H9 (cell line): ENCODE data around the gene DGKB. TPM values are rescaled to one million over a fixed set of nuclear protein-coding genes. Genes with fewer than 3 reads are reported as not detected.

ENCODE experiments used
- DNase-seq: peaks from one replicate; pipeline ENCODE4 v3.0.0-alpha.2; 2017
- H2AFZ ChIP-seq: one replicate; pipeline ENCODE4 v1.6.1; 2013; ENCODE audit warnings: mild to moderate bottlenecking, low read length, control low read depth, moderate library complexity
- H2AK5ac ChIP-seq: 2 replicates; pipeline ENCODE4 v1.6.1; 2013; ENCODE audit warnings: low read length, control low read depth, mixed read lengths; ENCODE audit not compliant: insufficient read length
- H2BK120ac ChIP-seq: one replicate; pipeline ENCODE4 v1.6.1; 2013; ENCODE audit warnings: low read depth, mild to moderate bottlenecking, low read length, control low read depth, inconsistent platforms; ENCODE audit not compliant: poor library complexity, severe bottlenecking
- H2BK12ac ChIP-seq: 2 replicates; pipeline ENCODE4 v1.6.1; 2013; ENCODE audit warnings: low read length, control low read depth, mixed read lengths, low read depth; ENCODE audit not compliant: insufficient read length
- H2BK15ac ChIP-seq: 2 replicates; pipeline ENCODE4 v1.6.1; 2013; ENCODE audit warnings: low read depth, low read length, control low read depth
- H2BK20ac ChIP-seq: one replicate; pipeline ENCODE4 v1.6.1; 2013; ENCODE audit warnings: low read depth, mild to moderate bottlenecking, low read length, control low read depth, inconsistent platforms; ENCODE audit not compliant: poor library complexity, severe bottlenecking
- H2BK5ac ChIP-seq: 2 replicates; pipeline ENCODE4 v1.6.1; 2013; ENCODE audit warnings: low read length, control low read depth, mixed read lengths; ENCODE audit not compliant: insufficient read length
- H3K14ac ChIP-seq: 2 replicates; pipeline ENCODE4 v1.6.1; 2013; ENCODE audit warnings: low read length, control low read depth; ENCODE audit not compliant: insufficient read depth
- H3K18ac ChIP-seq: 2 replicates; pipeline ENCODE4 v1.6.1; 2013; ENCODE audit warnings: low read depth, mild to moderate bottlenecking, mixed read lengths, low read length, control low read depth; ENCODE audit not compliant: insufficient read length
- H3K23ac ChIP-seq: 2 replicates; pipeline ENCODE4 v1.6.1; 2013; ENCODE audit warnings: low read length, control low read depth, mixed read lengths, low read depth; ENCODE audit not compliant: insufficient read length
- H3K23me2 ChIP-seq: 2 replicates; pipeline ENCODE4 v1.6.1; 2013; ENCODE audit warnings: low read depth, mild to moderate bottlenecking, mixed read lengths, low read length, control low read depth; ENCODE audit not compliant: insufficient read length, poor library complexity, severe bottlenecking
- H3K27ac ChIP-seq: 2 replicates; pipeline ENCODE4 v1.5.1; 2013; ENCODE audit warnings: low read length, control low read depth, mixed read lengths, low read depth; ENCODE audit not compliant: insufficient read length
- H3K27me3 ChIP-seq: 2 replicates; pipeline ENCODE4 v1.6.1; 2013; ENCODE audit warnings: low read length, control low read depth, inconsistent platforms; ENCODE audit not compliant: insufficient read depth
- H3K4ac ChIP-seq: 2 replicates; pipeline ENCODE4 v1.6.1; 2013; ENCODE audit warnings: low read depth, mild to moderate bottlenecking, control low read depth, inconsistent platforms, low read length, moderate library complexity
- H3K4me1 ChIP-seq: 2 replicates; pipeline ENCODE4 v1.6.1; 2013; ENCODE audit warnings: low read length, control low read depth, inconsistent platforms; ENCODE audit not compliant: insufficient read depth
- H3K4me2 ChIP-seq: 2 replicates; pipeline ENCODE4 v1.6.1; 2013; ENCODE audit warnings: low read length, control low read depth, mixed read lengths; ENCODE audit not compliant: insufficient read length, insufficient read depth
- H3K56ac ChIP-seq: 2 replicates; pipeline ENCODE4 v1.6.1; 2013; ENCODE audit warnings: low read depth, mild to moderate bottlenecking, mixed read lengths, low read length, control low read depth; ENCODE audit not compliant: insufficient read length
- H3K79me1 ChIP-seq: 2 replicates; pipeline ENCODE4 v1.6.1; 2013; ENCODE audit warnings: low read depth, mild to moderate bottlenecking, moderate library complexity, low read length, control low read depth, inconsistent platforms; ENCODE audit not compliant: insufficient read depth, poor library complexity, severe bottlenecking
- H3K79me2 ChIP-seq: 2 replicates; pipeline ENCODE4 v1.6.1; 2013; ENCODE audit warnings: low read length, control low read depth, inconsistent platforms; ENCODE audit not compliant: insufficient read depth
- H3K9ac ChIP-seq: 2 replicates; pipeline ENCODE4 v1.6.1; 2013; ENCODE audit warnings: low read length, control low read depth, mixed read lengths; ENCODE audit not compliant: insufficient read length; ENCODE audit errors: extremely low read depth
- H3K9me3 ChIP-seq: one replicate; pipeline ENCODE4 v1.6.1; 2013; ENCODE audit warnings: low read depth, low read length, inconsistent platforms; ENCODE audit not compliant: control insufficient read depth
- H3T11ph ChIP-seq: one replicate; pipeline ENCODE4 v1.6.1; 2013; ENCODE audit warnings: mild to moderate bottlenecking, low read length, control low read depth, inconsistent platforms
- H4K20me1 ChIP-seq: one replicate; pipeline ENCODE4 v1.6.1; 2013; ENCODE audit not compliant: control insufficient read depth, insufficient read length, insufficient read depth
- H4K5ac ChIP-seq: 2 replicates; pipeline ENCODE4 v1.6.1; 2013; ENCODE audit warnings: low read depth, mild to moderate bottlenecking, mixed read lengths, low read length, control low read depth; ENCODE audit not compliant: insufficient read length
- H4K8ac ChIP-seq: replicated peaks from 2 replicates; pipeline ENCODE4 v1.6.1; 2013; ENCODE audit warnings: low read length, control low read depth, mixed read lengths, low read depth; ENCODE audit not compliant: insufficient read length
- H4K91ac ChIP-seq: 2 replicates; pipeline ENCODE4 v1.6.1; 2013; ENCODE audit warnings: low read depth, mild to moderate bottlenecking, moderate library complexity, mixed read lengths, low read length, control low read depth; ENCODE audit not compliant: insufficient read length
- H3K27ac Mint-ChIP-seq, 3 experiments: 2 replicates in 2 of 3; 3 replicates in 1 of 3; pipeline ENCODE4 v1.8.0; 2020 to 2021; ENCODE audit warnings: mixed read lengths in 3 of 3, mild to moderate bottlenecking in 1 of 3, moderate library complexity in 1 of 3
- H3K27me3 Mint-ChIP-seq: 2 replicates; pipeline ENCODE4 v1.8.0; 2021; ENCODE audit warnings: low read depth, mild to moderate bottlenecking, moderate library complexity, mixed read lengths
- H3K36me3 Mint-ChIP-seq, 3 experiments: 2 replicates in 2 of 3; 3 replicates in 1 of 3; pipeline ENCODE4 v1.8.0; 2020 to 2021; ENCODE audit warnings: low read depth in 3 of 3, mixed read lengths in 3 of 3; ENCODE audit not compliant: insufficient read depth in 1 of 3
- H3K4me1 Mint-ChIP-seq, 2 experiments: 2 replicates each; pipeline ENCODE4 v1.8.0; 2020; ENCODE audit warnings: mixed read lengths in 2 of 2
- H3K4me3 Mint-ChIP-seq, 2 experiments: 2 replicates in 1 of 2; 3 replicates in 1 of 2; pipeline ENCODE4 v1.8.0; 2020 to 2021; ENCODE audit warnings: mild to moderate bottlenecking in 2 of 2, mixed read lengths in 2 of 2, moderate library complexity in 1 of 2
- H3K9me3 Mint-ChIP-seq, 2 experiments: 2 replicates in 1 of 2; 3 replicates in 1 of 2; pipeline ENCODE4 v1.8.0; 2020; ENCODE audit warnings: mild to moderate bottlenecking in 2 of 2, mixed read lengths in 2 of 2, moderate library complexity in 1 of 2
- WGBS: extraction: QIAGEN DNeasy Blood & Tissue Kit; methylation state at CpG from one replicate; pipeline ENCODE4 v1.1.7; 2013; ENCODE audit warnings: missing lambda C conversion rate, low lambda C conversion rate, mixed read lengths; ENCODE audit not compliant: insufficient read length; ENCODE audit errors: extremely low coverage; 5-methylcytosine and 5-hydroxymethylcytosine counted together
- total RNA-seq: library from RNA; stranded (reverse); gene quantifications from 2 replicates; pipeline ENCODE4 v1.2.1, GENCODE V29; 2021
- TF ChIP-seq, protein P1 (sequence below): fragments of 200-600 bp; sonication (generic); conservative IDR thresholded peaks from 3 replicates; pipeline ENCODE4 v1.8.0; 2021; ENCODE audit warnings: antibody characterized with exemption, mild to moderate bottlenecking

DGKB gene
- total RNA-seq, 1 experiment from 2014 or later: 0.26 TPM

DNA sequence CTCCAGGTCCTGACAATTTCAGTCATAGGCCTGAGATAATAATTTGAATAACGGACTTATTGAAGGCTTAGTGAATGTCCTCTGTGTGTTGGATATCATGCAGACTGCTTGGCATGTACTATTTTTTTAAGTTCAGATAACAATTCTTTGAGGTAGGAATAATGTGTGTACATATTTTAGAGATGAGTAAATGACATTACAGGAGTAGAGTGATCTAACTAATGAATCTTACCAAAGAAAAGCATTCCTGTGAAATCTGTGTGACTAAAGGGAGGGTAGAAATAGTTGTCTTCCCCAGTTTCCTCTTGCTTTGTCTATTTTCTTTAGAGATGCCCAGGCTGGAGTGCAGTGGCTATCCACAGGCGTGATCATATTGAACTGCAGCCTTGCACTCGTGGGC lies 521.2 kb downstream of the DGKB start:
- Histone ChIP-seq H2AFZ (no peak overlapping the region), H3K79me1 (no peaks in the 10 kb centered on the region), H4K8ac (no peak overlapping the region), H4K91ac (no peak overlapping the region), H2BK12ac (no peak overlapping the region), H4K20me1 (no peaks in the 10 kb centered on the region), H3T11ph (no peak overlapping the region), H3K14ac (no peak overlapping the region), H3K27ac (no peak overlapping the region), H3K9me3 (no peaks in the 10 kb centered on the region), H3K56ac (no peak overlapping the region), H3K27me3 (no peaks in the 10 kb centered on the region), H3K4me1 (no peaks in the 10 kb centered on the region; the same call in 1 of the 2 replicates), H2BK15ac (no peak overlapping the region), H4K5ac (no peak overlapping the region), H2AK5ac (no peak overlapping the region), H3K18ac (no peak overlapping the region), H2BK20ac (no peak overlapping the region), H3K79me2 (no peaks in the 10 kb centered on the region), H3K4ac (no peak overlapping the region), H3K9ac (no peak overlapping the region), H3K4me2 (no peak overlapping the region), H3K23me2 (no peaks in the 10 kb centered on the region), H2BK120ac (no peak overlapping the region), H3K23ac (no peak overlapping the region), H2BK5ac (no peak overlapping the region)
- Mint-ChIP-seq H3K9me3 (no peaks in the 10 kb centered on the region), H3K4me1 (peaks cover 0 to 3% of the 10 kb centered on the region in 2 experiments; a peak in 1 of 4 replicates), H3K27me3 (no peaks in the 10 kb centered on the region), H3K27ac (no peak overlapping the region), H3K4me3 (no peak overlapping the region), H3K36me3 (no peaks in the 10 kb centered on the region)
- no CpG with 5 or more reads among the region's 3 CpGs for WGBS
- no peak for DNase-seq
- TF ChIP-seq, protein P1, sequence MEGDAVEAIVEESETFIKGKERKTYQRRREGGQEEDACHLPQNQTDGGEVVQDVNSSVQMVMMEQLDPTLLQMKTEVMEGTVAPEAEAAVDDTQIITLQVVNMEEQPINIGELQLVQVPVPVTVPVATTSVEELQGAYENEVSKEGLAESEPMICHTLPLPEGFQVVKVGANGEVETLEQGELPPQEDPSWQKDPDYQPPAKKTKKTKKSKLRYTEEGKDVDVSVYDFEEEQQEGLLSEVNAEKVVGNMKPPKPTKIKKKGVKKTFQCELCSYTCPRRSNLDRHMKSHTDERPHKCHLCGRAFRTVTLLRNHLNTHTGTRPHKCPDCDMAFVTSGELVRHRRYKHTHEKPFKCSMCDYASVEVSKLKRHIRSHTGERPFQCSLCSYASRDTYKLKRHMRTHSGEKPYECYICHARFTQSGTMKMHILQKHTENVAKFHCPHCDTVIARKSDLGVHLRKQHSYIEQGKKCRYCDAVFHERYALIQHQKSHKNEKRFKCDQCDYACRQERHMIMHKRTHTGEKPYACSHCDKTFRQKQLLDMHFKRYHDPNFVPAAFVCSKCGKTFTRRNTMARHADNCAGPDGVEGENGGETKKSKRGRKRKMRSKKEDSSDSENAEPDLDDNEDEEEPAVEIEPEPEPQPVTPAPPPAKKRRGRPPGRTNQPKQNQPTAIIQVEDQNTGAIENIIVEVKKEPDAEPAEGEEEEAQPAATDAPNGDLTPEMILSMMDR: no peak
